CD4-positive, alpha-beta memory T cell (primary cell): ENCODE measurements around the gene GORASP1. TPM values are rescaled to one million over a fixed set of nuclear protein-coding genes. Genes with fewer than 3 reads are reported as not detected.

ENCODE experiments used
- CTCF ChIA-PET: fragments of 350-600 bp; sonication (Branson Sonifier 250); formaldehyde crosslinking; loops from one replicate; lab custom pipeline; 2021; ENCODE audit warnings: inconsistent platforms; ENCODE audit not compliant: partially characterized antibody; lab: Charles Lee
- POLR2A ChIA-PET: fragments of 350-600 bp; sonication (Branson Sonifier 250); formaldehyde crosslinking; loops from one replicate; lab custom pipeline; 2021; ENCODE audit not compliant: partially characterized antibody; lab: Charles Lee
- DNase-seq, 5 donors: peaks; one replicate each; pipeline versions ENCODE4 v3.0.0 to v3.0.0-alpha.2; 2020 to 2022; ENCODE audit warnings: mixed read lengths in 1 of 5
- H3K27ac ChIP-seq: one replicate; pipeline ENCODE4 v1.7.0; 2013; ENCODE audit warnings: low read depth, low read length
- H3K27me3 ChIP-seq: 2 replicates; pipeline ENCODE4 v1.7.0; 2013; ENCODE audit warnings: mild to moderate bottlenecking, low read length, moderate library complexity; ENCODE audit not compliant: insufficient read depth
- H3K36me3 ChIP-seq: 2 replicates; pipeline ENCODE4 v1.7.0; 2013; ENCODE audit warnings: mild to moderate bottlenecking, low read length, moderate library complexity; ENCODE audit not compliant: insufficient read depth
- H3K4me1 ChIP-seq: 2 replicates; pipeline ENCODE4 v1.7.0; 2013; ENCODE audit warnings: mild to moderate bottlenecking, low read length, moderate library complexity; ENCODE audit not compliant: insufficient read depth
- H3K4me3 ChIP-seq, 2 donors: one replicate each; pipeline ENCODE4 v1.7.0; 2013; ENCODE audit warnings: low read length in 2 of 2, mild to moderate bottlenecking in 1 of 2
- H3K9me3 ChIP-seq, 2 donors: one replicate each; pipeline ENCODE4 v1.7.0; 2013; ENCODE audit warnings: low read length in 2 of 2, control low read depth in 1 of 2; ENCODE audit not compliant: control insufficient read depth in 1 of 2
- H3K27ac Mint-ChIP-seq, 7 donors: one replicate each; pipeline ENCODE4 v1.8.0; 2020 to 2021; ENCODE audit warnings: mixed read lengths in 7 of 7, mild to moderate bottlenecking in 6 of 7, inconsistent platforms in 3 of 7, moderate library complexity in 3 of 7
- H3K27me3 Mint-ChIP-seq, 2 donors: one replicate each; pipeline ENCODE4 v1.8.0; 2020 to 2021; ENCODE audit warnings: mixed read lengths in 2 of 2
- H3K36me3 Mint-ChIP-seq, 2 donors: one replicate each; pipeline ENCODE4 v1.8.0; 2020 to 2021; ENCODE audit warnings: mixed read lengths in 2 of 2, inconsistent platforms in 1 of 2, mild to moderate bottlenecking in 1 of 2
- H3K4me1 Mint-ChIP-seq, 4 donors: one replicate each; pipeline ENCODE4 v1.8.0; 2020 to 2021; ENCODE audit warnings: mixed read lengths in 4 of 4, mild to moderate bottlenecking in 1 of 4
- H3K4me3 Mint-ChIP-seq, 8 donors: one replicate each; pipeline ENCODE4 v1.8.0; 2020 to 2021; ENCODE audit warnings: mixed read lengths in 8 of 8, mild to moderate bottlenecking in 7 of 8, moderate library complexity in 6 of 8, inconsistent platforms in 3 of 8
- H3K9me3 Mint-ChIP-seq, 8 donors: one replicate each; pipeline ENCODE4 v1.8.0; 2020 to 2021; ENCODE audit warnings: mixed read lengths in 8 of 8, mild to moderate bottlenecking in 5 of 8, inconsistent platforms in 3 of 8, moderate library complexity in 1 of 8
- intact Hi-C: fragments of 100-400 bp; cut with micrococcal nuclease; formaldehyde crosslinking; loops from one replicate; pipeline ENCODE4 v1.15.1; 2023
- polyA plus RNA-seq, 2 donors: library from polyadenylated mRNA; unstranded; fragments of 300-500 nt; fragmentation: Illumina TruSeq; gene quantifications; one replicate each; pipeline ENCODE4 v1.2.3, GENCODE V29; 2021
- total RNA-seq, 2 experiments: library from RNA; stranded (reverse); gene quantifications; one replicate each; pipeline ENCODE4 v1.2.3, GENCODE V29; 2021

GORASP1 gene
- total and polyA plus RNA-seq, 4 experiments from 2014 or later: 21.5 to 58.4 (median 39.6) TPM

GRCh38 chr3:39125841-39126500 lies 18.5 kb upstream of the GORASP1 start:
- Mint-ChIP-seq H3K27me3 (no peaks in the 10 kb centered on the region), H3K4me1 (peaks cover 11 to 38% (median 22%) of the 10 kb centered on the region in 4 donors), H3K36me3 (no peaks in the 10 kb centered on the region), H3K4me3 (no peak overlapping the region), H3K27ac (peak overlapping the region in 2 of 7 donors; percentile 57 to 75), H3K9me3 (no peaks in the 10 kb centered on the region)
- no peaks in the 10 kb centered on the region for H3K36me3 ChIP-seq
- no peaks in the 10 kb centered on the region for H3K27me3 ChIP-seq
- no peaks in the 10 kb centered on the region for H3K9me3 ChIP-seq
- ChIA-PET POLR2A (interaction anchor here (0.9 to 2.6 kb wide), 6 partner anchors 18 to 164 kb away, joined by 3 to 10 read pairs (median 4); partner anchors contain the start of gene TTC21A), CTCF (interaction anchor here (0.7 to 24.3 kb wide), 17 partner anchors 10 to 291 kb away, joined by 3 to 471 read pairs (median 6); partner anchors contain the start of genes CX3CR1, GORASP1, TTC21A and XIRP1)
- no peak overlapping the region for H3K4me3 ChIP-seq
- H3K27ac ChIP-seq: no peak overlapping the region
- H3K4me1 ChIP-seq: peaks cover 22% of the 10 kb centered on the region
- intact Hi-C loops: loop anchor here (1.0 kb wide), 3 partner anchors 63 to 166 kb away; no protein-coding TSS in a partner anchor
- DNase-seq: no peak

GRCh38 chr3:39124876-39125840 lies 17.7 kb upstream of the GORASP1 start:
- CTCF ChIA-PET: interaction anchor here (1.0 to 24.3 kb wide), 7 partner anchors 17 to 164 kb away, joined by 3 to 471 read pairs (median 30); partner anchors contain the start of genes GORASP1, TTC21A and XIRP1
- POLR2A ChIA-PET: interaction anchor here (2.6 kb wide), 1 partner anchor 163 kb away, joined by 10 read pairs; no protein-coding TSS in a partner anchor
- H3K36me3 ChIP-seq: no peaks in the 10 kb centered on the region
- no peak for DNase-seq
- intact Hi-C loops: no loop called here
- no peaks in the 10 kb centered on the region for H3K9me3 ChIP-seq
- Mint-ChIP-seq H3K36me3 (no peaks in the 10 kb centered on the region), H3K9me3 (no peaks in the 10 kb centered on the region), H3K27me3 (no peaks in the 10 kb centered on the region), H3K27ac (no peak overlapping the region), H3K4me1 (peaks cover 11 to 30% (median 21%) of the 10 kb centered on the region in 4 donors), H3K4me3 (no peak overlapping the region)
- no peaks in the 10 kb centered on the region for H3K27me3 ChIP-seq
- H3K4me3 ChIP-seq: no peak overlapping the region
- H3K27ac ChIP-seq: no peak overlapping the region
- peaks cover 22% of the 10 kb centered on the region for H3K4me1 ChIP-seq

- Mint-ChIP-seq H3K4me3 (no peak overlapping the region), H3K27me3 (no peaks in the 10 kb centered on the region), H3K36me3 (no peaks in the 10 kb centered on the region), H3K9me3 (no peaks in the 10 kb centered on the region), H3K4me1 (peaks cover 7 to 14% (median 12%) of the 10 kb centered on the region in 4 donors), H3K27ac (no peak overlapping the region)
- Histone ChIP-seq H3K27ac (no peak overlapping the region), H3K36me3 (no peaks in the 10 kb centered on the region), H3K27me3 (no peaks in the 10 kb centered on the region), H3K4me3 (no peak overlapping the region), H3K9me3 (no peaks in the 10 kb centered on the region), H3K4me1 (peaks cover 12% of the 10 kb centered on the region)
- no peak for DNase-seq
- ChIA-PET CTCF (interaction anchor here (1.6 to 24.3 kb wide), 2 partner anchors 31 to 166 kb away, joined by 3 to 471 read pairs; no protein-coding TSS in a partner anchor), POLR2A (interaction anchor here (1.3 kb wide), 1 partner anchor 15 kb away, joined by 3 read pairs; the partner anchor contains the start of genes GORASP1 and TTC21A)
- intact Hi-C loops: no loop called here
Measured at GRCh38 chr3:39122813-39123212, 15.4 kb upstream of the GORASP1 start.

DNA sequence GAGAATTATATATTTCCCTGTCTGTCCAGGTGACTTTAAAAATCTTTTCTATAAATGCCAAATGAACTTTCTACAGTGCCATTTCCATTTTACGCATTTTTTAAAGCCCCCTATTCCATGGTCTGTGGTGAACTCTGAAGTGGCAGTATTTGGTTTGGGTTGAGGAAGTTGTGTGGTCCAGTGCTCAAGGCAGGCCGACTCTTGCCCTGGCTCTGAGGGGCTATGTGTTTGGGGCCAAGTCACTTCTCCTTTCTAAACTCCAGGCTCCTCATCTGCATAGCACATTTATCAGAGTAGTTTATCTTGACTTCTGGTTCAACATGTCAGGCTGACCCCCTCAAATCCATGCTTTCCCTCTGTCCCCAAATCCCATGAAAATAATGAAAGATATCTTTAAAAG lies 14.2 kb upstream of the GORASP1 start:
- no peak for DNase-seq
- Mint-ChIP-seq H3K27ac (no peak overlapping the region), H3K36me3 (no peaks in the 10 kb centered on the region), H3K9me3 (no peaks in the 10 kb centered on the region), H3K4me1 (peaks cover under 1 to 4% (median 3%) of the 10 kb centered on the region in 4 donors), H3K27me3 (no peaks in the 10 kb centered on the region), H3K4me3 (no peak overlapping the region)
- H3K9me3 ChIP-seq: no peaks in the 10 kb centered on the region
- H3K36me3 ChIP-seq: no peaks in the 10 kb centered on the region
- no peaks in the 10 kb centered on the region for H3K27me3 ChIP-seq
- H3K27ac ChIP-seq: no peak overlapping the region
- ChIA-PET CTCF (interaction anchor here (0.6 to 24.3 kb wide), 3 partner anchors 21 to 168 kb away, joined by 3 to 471 read pairs (median 4); no protein-coding TSS in a partner anchor), POLR2A (interaction anchor here (1.3 kb wide), 1 partner anchor 14 kb away, joined by 3 read pairs; the partner anchor contains the start of genes GORASP1 and TTC21A)
- H3K4me1 ChIP-seq: peaks cover under 1% of the 10 kb centered on the region
- intact Hi-C loops: no loop called here
- H3K4me3 ChIP-seq: no peak overlapping the region

DNA sequence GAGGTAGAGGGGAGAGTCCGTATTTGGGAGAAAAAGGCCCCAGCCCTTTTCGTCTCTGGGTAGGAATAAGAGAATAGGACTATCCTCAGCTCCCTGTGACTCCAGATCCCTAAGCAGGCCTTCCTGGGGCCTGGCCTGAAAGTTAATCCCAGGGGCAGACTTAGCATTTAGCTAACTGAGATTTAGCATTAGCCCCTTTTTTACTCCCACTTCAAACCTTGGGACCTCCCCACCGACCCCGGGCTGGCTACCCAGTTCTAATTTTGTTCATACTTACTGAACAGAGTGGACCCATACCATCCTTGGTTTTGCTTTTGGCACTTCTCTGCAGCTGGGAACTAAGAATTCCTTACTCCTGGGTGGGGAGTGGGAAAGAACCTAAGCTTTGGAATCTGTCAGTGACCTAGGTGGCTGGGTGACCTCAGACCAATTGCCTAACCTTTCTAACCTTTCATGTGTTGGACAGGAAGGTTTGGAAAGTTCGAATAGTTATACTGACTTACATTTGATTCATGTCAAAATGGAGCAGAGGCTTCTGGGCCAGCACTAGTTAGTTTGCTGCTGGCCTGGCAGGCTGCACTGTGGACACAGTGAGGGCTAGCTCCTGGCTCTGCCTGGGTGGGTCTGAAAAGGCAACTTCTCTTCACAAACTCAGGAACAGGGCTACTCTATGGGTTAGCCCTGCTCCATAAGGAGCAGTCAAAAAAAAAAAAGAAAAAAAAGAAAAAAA lies 11.7 kb upstream of the GORASP1 start:
- Histone ChIP-seq H3K27ac (no peak overlapping the region), H3K36me3 (no peaks in the 10 kb centered on the region), H3K9me3 (no peaks in the 10 kb centered on the region), H3K27me3 (no peaks in the 10 kb centered on the region), H3K4me3 (no peak overlapping the region), H3K4me1 (no peaks in the 10 kb centered on the region)
- no peaks in the 10 kb centered on the region for H3K9me3 Mint-ChIP-seq
- H3K4me1 Mint-ChIP-seq: no peaks in the 10 kb centered on the region
- ChIA-PET POLR2A (no interaction called here), CTCF (interaction anchor here (24.3 kb wide), 1 partner anchor 170 kb away, joined by 471 read pairs; no protein-coding TSS in a partner anchor)
- H3K36me3 Mint-ChIP-seq: no peaks in the 10 kb centered on the region
- no peak for DNase-seq
- intact Hi-C loops: no loop called here
- H3K27me3 Mint-ChIP-seq: no peaks in the 10 kb centered on the region
- no peak overlapping the region for H3K4me3 Mint-ChIP-seq
- H3K27ac Mint-ChIP-seq: peak overlapping the region in 2 of 7 donors; percentile 2 to 44

- H3K27me3 ChIP-seq: no peaks in the 10 kb centered on the region
- Mint-ChIP-seq H3K9me3 (no peaks in the 10 kb centered on the region), H3K36me3 (no peaks in the 10 kb centered on the region), H3K27ac (no peak overlapping the region), H3K27me3 (no peaks in the 10 kb centered on the region), H3K4me3 (no peak overlapping the region), H3K4me1 (no peaks in the 10 kb centered on the region)
- H3K4me1 ChIP-seq: no peaks in the 10 kb centered on the region
- intact Hi-C loops: no loop called here
- no peak overlapping the region for H3K4me3 ChIP-seq
- no peaks in the 10 kb centered on the region for H3K9me3 ChIP-seq
- H3K27ac ChIP-seq: no peak overlapping the region
- H3K36me3 ChIP-seq: no peaks in the 10 kb centered on the region
- POLR2A ChIA-PET: interaction anchor here (0.8 kb wide), 2 partner anchors 10 to 30 kb away, joined by 3 read pairs; partner anchors contain the start of genes GORASP1 and TTC21A
- DNase-seq: no peak
- CTCF ChIA-PET: interaction anchor here (4.6 to 24.3 kb wide), 2 partner anchors 9 to 171 kb away, joined by 20 to 471 read pairs; no protein-coding TSS in a partner anchor
Measured at GRCh38 chr3:39118079-39118478, 10.7 kb upstream of the GORASP1 start.
